NAMALWA (cell line): ENCODE measurements around the gene HTR3B.
"Not testable (repeated sequence)": the region's sequence is repeated elsewhere in the genome, so short reads cannot be mapped to it uniquely, and the experiment has no call there.

ENCODE experiments used
- DNase-seq: peaks from one replicate; pipeline ENCODE4 v3.0.0-alpha.2; 2015; ENCODE audit warnings: low spot score

HTR3B gene

GRCh38 chr11:113904379-113905101, at the start of gene HTR3B:
TSS of gene HTR3B (plus strand) at chr11:113904796. CDS start at chr11:113904934, 138 bp downstream.
- no peak for DNase-seq

GRCh38 chr11:113855803-113856202, 48.8 kb upstream of the HTR3B start:
- no peak for DNase-seq

- no peak for DNase-seq
These were observed 47.4 kb upstream of the HTR3B start for GRCh38 chr11:113856966-113857759.

GRCh38 chr11:113859665-113860064, 44.9 kb upstream of the HTR3B start:
- DNase-seq: no peak

- no peak for DNase-seq
These were observed 42.2 kb upstream of the HTR3B start for GRCh38 chr11:113862435-113862834.

GRCh38 chr11:113864410-113864809, 40.2 kb upstream of the HTR3B start:
- DNase-seq: no peak

GRCh38 chr11:113865873-113866272, 38.7 kb upstream of the HTR3B start:
- no peak for DNase-seq

GRCh38 chr11:113867843-113868503, 36.6 kb upstream of the HTR3B start:
- no peak for DNase-seq

- no peak for DNase-seq
These were observed 33.3 kb upstream of the HTR3B start for GRCh38 chr11:113871336-113871735.

GRCh38 chr11:113873236-113873626, 31.4 kb upstream of the HTR3B start:
- DNase-seq: no peak

- DNase-seq: no peak
These were observed 30.5 kb upstream of the HTR3B start for GRCh38 chr11:113874096-113874495.

- DNase-seq: peak; percentile 63
These were observed 29.9 kb upstream of the HTR3B start for GRCh38 chr11:113874581-113875233.

GRCh38 chr11:113875234-113876073, 29.1 kb upstream of the HTR3B start, which contains the start of gene USP28:
TSS of gene USP28 (minus strand) at chr11:113875572. CDS start at chr11:113875501, 71 bp downstream.
- peak; percentile 88 for DNase-seq

GRCh38 chr11:113876074-113876797, 28.4 kb upstream of the HTR3B start:
- no peak for DNase-seq

GRCh38 chr11:113876798-113877669, 27.6 kb upstream of the HTR3B start:
- no peak for DNase-seq

- no peak for DNase-seq
These were observed 26.9 kb upstream of the HTR3B start for GRCh38 chr11:113877670-113878055.

GRCh38 chr11:113879446-113879845, 25.1 kb upstream of the HTR3B start:
- DNase-seq: not testable (repeated sequence)

GRCh38 chr11:113880971-113881370, 23.6 kb upstream of the HTR3B start:
- no peak for DNase-seq

GRCh38 chr11:113881856-113882255, 22.7 kb upstream of the HTR3B start:
- DNase-seq: no peak
